Measurements from ENCODE around the gene EIF4G3. TPM values are rescaled to one million over a fixed set of nuclear protein-coding genes. Genes with fewer than 3 reads are reported as not detected.

Gene EIF4G3
- total and polyA plus RNA-seq, 4 donors = 16.5 to 59.8 (median 33.4) TPM

DNA sequence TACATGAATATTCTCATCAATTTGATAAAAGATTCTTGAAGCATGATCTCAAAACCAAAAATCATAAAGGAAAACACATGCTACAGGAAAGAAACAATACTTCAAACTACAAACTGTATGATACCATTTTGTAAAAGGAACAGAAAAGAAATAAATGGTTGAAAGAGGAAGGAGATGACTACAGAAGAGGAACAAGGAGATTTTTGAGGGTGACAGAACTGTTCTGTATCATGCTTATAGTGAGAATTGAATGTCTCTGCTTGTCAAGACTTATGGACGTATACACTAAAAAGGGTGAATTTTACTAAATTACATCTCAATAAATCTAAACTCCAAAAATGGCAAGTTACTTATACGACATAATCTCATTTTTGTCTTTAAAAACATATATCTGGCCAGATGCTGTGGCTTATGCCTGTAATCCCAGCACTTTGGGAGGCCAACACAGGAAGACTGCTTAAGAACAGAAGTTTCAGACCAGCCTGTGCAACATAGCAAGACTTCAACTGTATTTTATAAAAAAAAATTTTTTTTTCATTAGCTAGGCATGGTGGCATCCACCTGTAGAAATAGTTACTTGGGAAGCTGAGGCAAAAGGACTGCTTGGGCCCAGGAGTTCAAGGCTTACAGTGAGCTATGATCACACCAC is 125.4 kb downstream of the EIF4G3 start:
- DNase-seq (no peak), ATAC-seq (ENCODE audit: insufficient read depth, low FRiP score) (no peak)
- TF ChIP-seq, protein P1, sequence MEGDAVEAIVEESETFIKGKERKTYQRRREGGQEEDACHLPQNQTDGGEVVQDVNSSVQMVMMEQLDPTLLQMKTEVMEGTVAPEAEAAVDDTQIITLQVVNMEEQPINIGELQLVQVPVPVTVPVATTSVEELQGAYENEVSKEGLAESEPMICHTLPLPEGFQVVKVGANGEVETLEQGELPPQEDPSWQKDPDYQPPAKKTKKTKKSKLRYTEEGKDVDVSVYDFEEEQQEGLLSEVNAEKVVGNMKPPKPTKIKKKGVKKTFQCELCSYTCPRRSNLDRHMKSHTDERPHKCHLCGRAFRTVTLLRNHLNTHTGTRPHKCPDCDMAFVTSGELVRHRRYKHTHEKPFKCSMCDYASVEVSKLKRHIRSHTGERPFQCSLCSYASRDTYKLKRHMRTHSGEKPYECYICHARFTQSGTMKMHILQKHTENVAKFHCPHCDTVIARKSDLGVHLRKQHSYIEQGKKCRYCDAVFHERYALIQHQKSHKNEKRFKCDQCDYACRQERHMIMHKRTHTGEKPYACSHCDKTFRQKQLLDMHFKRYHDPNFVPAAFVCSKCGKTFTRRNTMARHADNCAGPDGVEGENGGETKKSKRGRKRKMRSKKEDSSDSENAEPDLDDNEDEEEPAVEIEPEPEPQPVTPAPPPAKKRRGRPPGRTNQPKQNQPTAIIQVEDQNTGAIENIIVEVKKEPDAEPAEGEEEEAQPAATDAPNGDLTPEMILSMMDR (IDR thresholded peaks at IDR 0.05; ENCODE audit: control extremely low read depth, extremely low read depth) = no peak
- Histone ChIP-seq H3K9ac (ENCODE audit: insufficient read depth in 1 of 2, low read length in 2 of 2) (no peak overlapping the region), H3K9me3 (ENCODE audit: control insufficient read depth in 4 of 4, insufficient read depth in 3 of 4, low read length in 3 of 4) (no peaks in the 10 kb centered on the region), H3K4me3 (no peak overlapping the region), H3K4me1 (ENCODE audit: control insufficient read depth in 5 of 5, insufficient read depth in 5 of 5, low read length in 5 of 5) (peaks cover 0 to 34% (median 0%) of the 10 kb centered on the region in 5 donors), H3K36me3 (ENCODE audit: control insufficient read depth in 4 of 4, insufficient read depth in 4 of 4, low read length in 4 of 4) (peaks cover 0 to 2% (median 0%) of the 10 kb centered on the region in 4 donors), H3K27ac (ENCODE audit: low read depth in 1 of 2, low read length in 1 of 2) (no peak overlapping the region), H3K27me3 (ENCODE audit: control insufficient read depth in 3 of 3, insufficient read depth in 3 of 3, low read length in 2 of 3) (no peaks in the 10 kb centered on the region)
- 56 to 85% methylated on average over 2 of the region's 2 CpGs for WGBS, 2 donors

DNA sequence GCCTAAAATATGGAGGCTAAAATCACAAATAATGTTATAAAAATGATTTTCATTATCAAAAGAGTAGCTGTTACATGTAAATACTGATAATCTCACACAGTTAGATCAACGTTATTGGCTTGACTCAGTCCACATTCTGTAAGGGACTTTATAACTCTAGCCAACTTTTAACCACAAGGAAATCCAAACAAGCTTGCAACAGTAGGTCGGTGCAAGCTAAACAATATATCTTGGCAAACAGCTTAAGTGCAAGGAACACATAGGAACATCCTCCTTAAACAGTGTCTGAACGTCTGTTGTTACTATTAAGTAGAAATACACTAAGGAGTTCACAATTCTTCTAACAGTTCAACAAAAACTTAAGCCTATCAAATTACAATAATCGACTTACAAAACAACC is 126.7 kb downstream of the EIF4G3 start:
- peak in 2 of 3 donors; percentile 80 to 85 for DNase-seq
- H3K27me3 ChIP-seq (ENCODE audit: control insufficient read depth in 3 of 3, insufficient read depth in 3 of 3, low read length in 2 of 3) = no peaks in the 10 kb centered on the region
- peaks cover 0 to 44% (median 0%) of the 10 kb centered on the region in 5 donors for H3K4me1 ChIP-seq (ENCODE audit: control insufficient read depth in 5 of 5, insufficient read depth in 5 of 5, low read length in 5 of 5)
- H3K9ac ChIP-seq (ENCODE audit: insufficient read depth in 1 of 2, low read length in 2 of 2) = no peak overlapping the region
- peaks cover 0 to 2% (median 0%) of the 10 kb centered on the region in 4 donors for H3K36me3 ChIP-seq (ENCODE audit: control insufficient read depth in 4 of 4, insufficient read depth in 4 of 4, low read length in 4 of 4)
- ATAC-seq (ENCODE audit: insufficient read depth, low FRiP score) = no peak
- no peak overlapping the region for H3K4me3 ChIP-seq
- H3K9me3 ChIP-seq (ENCODE audit: control insufficient read depth in 4 of 4, insufficient read depth in 3 of 4, low read length in 3 of 4) = no peaks in the 10 kb centered on the region
- WGBS, 2 donors = 30 to 36% methylated on average over 4 of the region's 4 CpGs
- H3K27ac ChIP-seq (ENCODE audit: low read depth in 1 of 2, low read length in 1 of 2) = no peak overlapping the region
- TF ChIP-seq, protein P1 (IDR thresholded peaks at IDR 0.05; ENCODE audit: control extremely low read depth, extremely low read depth) = no peak

DNA sequence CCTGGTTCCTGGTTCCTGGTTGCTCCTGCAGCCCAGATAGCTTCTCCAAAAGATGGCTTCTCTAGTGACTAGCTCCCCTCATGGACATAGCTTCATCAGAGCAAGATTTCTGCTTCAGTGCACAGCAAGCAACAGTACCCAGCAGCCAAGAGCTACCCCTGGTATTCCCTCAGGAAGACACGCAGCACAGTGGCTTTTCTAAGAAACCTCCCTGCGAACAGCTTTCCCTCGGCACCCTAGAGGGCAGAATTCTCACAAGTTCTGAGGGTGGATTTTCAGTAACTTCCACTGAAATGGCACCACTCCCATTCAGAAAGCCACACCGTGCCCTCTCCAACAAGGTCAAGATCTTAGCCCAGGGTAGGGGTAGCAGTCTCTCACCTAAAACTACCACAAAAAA is 128.2 kb downstream of the EIF4G3 start:
- TF ChIP-seq, protein P1 (IDR thresholded peaks at IDR 0.05; ENCODE audit: control extremely low read depth, extremely low read depth) = no peak
- ATAC-seq (ENCODE audit: insufficient read depth, low FRiP score) = no peak
- no peak for DNase-seq
- Histone ChIP-seq H3K4me1 (ENCODE audit: control insufficient read depth in 5 of 5, insufficient read depth in 5 of 5, low read length in 5 of 5) (peaks cover 0 to 59% (median 0%) of the 10 kb centered on the region in 5 donors), H3K27me3 (ENCODE audit: control insufficient read depth in 3 of 3, insufficient read depth in 3 of 3, low read length in 2 of 3) (no peaks in the 10 kb centered on the region), H3K36me3 (ENCODE audit: control insufficient read depth in 4 of 4, insufficient read depth in 4 of 4, low read length in 4 of 4) (peaks cover 0 to 2% (median 0%) of the 10 kb centered on the region in 4 donors), H3K4me3 (no peak overlapping the region), H3K27ac (ENCODE audit: low read depth in 1 of 2, low read length in 1 of 2) (no peak overlapping the region), H3K9ac (ENCODE audit: insufficient read depth in 1 of 2, low read length in 2 of 2) (no peak overlapping the region), H3K9me3 (ENCODE audit: control insufficient read depth in 4 of 4, insufficient read depth in 3 of 4, low read length in 3 of 4) (no peaks in the 10 kb centered on the region)
- 94 to 97% methylated on average over 4 of the region's 4 CpGs for WGBS, 2 donors
